GM12891 (cell line): ENCODE measurements around the gene SPON2.

Source experiments
- POLR2A ChIP-seq: IDR thresholded peaks from 2 replicates; pipeline ENCODE4 v1.6.1; 2011; ENCODE audit warnings: low read depth, low read length, control low read depth
- POLR2AphosphoS5 ChIP-seq: IDR thresholded peaks from 2 replicates; pipeline ENCODE4 v1.6.1; 2011; ENCODE audit warnings: low read depth, low read length, control low read depth
- SPI1 ChIP-seq: IDR thresholded peaks from 2 replicates; pipeline ENCODE4 v1.6.1; 2011; ENCODE audit warnings: low read depth, low read length, control low read depth
- TAF1 ChIP-seq: IDR thresholded peaks from 2 replicates; pipeline ENCODE4 v1.6.1; 2011; ENCODE audit warnings: low read depth, low read length, control low read depth

- TF ChIP-seq POLR2A (no peak), POLR2AphosphoS5 (no peak), TAF1 (no peak), SPI1 (no peak)
Measured at GRCh38 chr4:1210241-1210841, 38.0 kb upstream of the SPON2 start.
